Measurements from ENCODE around the gene WNT3A.

- TF ChIP-seq MAX (IDR thresholded peaks at IDR 0.05; ENCODE audit: insufficient read depth, insufficient read length) (no peak), POLR2AphosphoS5 (IDR thresholded peaks at IDR 0.05; ENCODE audit: insufficient read depth, low read depth, low read length) (no peak), EZH2 (IDR thresholded peaks at IDR 0.05; ENCODE audit: borderline replicate concordance, low read depth, low read length, severe bottlenecking) (no peak), CTCF (IDR thresholded peaks at IDR 0.05; ENCODE audit: extremely low read depth in 1 of 2, insufficient read depth in 1 of 2, low read depth in 1 of 2, low read length in 2 of 2) (no peak), POLR2A (IDR thresholded peaks at IDR 0.05; ENCODE audit: low read depth, low read length) (no peak), JUN (IDR thresholded peaks at IDR 0.05; ENCODE audit: borderline replicate concordance, insufficient read depth, insufficient read length, low read depth) (no peak), FOS (IDR thresholded peaks at IDR 0.05; ENCODE audit: borderline replicate concordance, insufficient read depth, low read length) (no peak), GATA2 (IDR thresholded peaks at IDR 0.05; ENCODE audit: insufficient read depth, insufficient read length, low read depth, low read length) (no peak)
Measured at GRCh38 chr1:228044961-228045360, 38.2 kb downstream of the WNT3A start.

Measured in endothelial cell of umbilical vein (primary cell).